NCI-H2029 treated with DMSO at 0.1 percent for 48 hours (cell line): ENCODE data around the gene POTEI.
"Not testable (repeated sequence)": the region's sequence is repeated elsewhere in the genome, so short reads cannot be mapped to it uniquely, and the experiment has no call there.

Source experiments
- DNase-seq: peaks from one replicate; lab custom pipeline; 2025; lab: John Stamatoyannopoulos, UW

The POTEI gene

GRCh38 chr2:130509228-130509627 lies at the start of gene POTEI:
Gene POTEI, minus strand, starts transcription at chr2:130509328. Its CDS starts 93 bp downstream, at chr2:130509235.
- DNase-seq = not testable (repeated sequence)

GRCh38 chr2:130556441-130556840 lies 47.3 kb upstream of the POTEI start:
- not testable (repeated sequence) for DNase-seq

- not testable (repeated sequence) for DNase-seq
Observed at GRCh38 chr2:130554178-130554577, 45.0 kb upstream of the POTEI start.

- DNase-seq = not testable (repeated sequence)
Observed at GRCh38 chr2:130549475-130549874, 40.3 kb upstream of the POTEI start.

- not testable (repeated sequence) for DNase-seq
Observed at GRCh38 chr2:130548418-130548817, 39.3 kb upstream of the POTEI start.

GRCh38 chr2:130544978-130545377 lies 35.9 kb upstream of the POTEI start:
- not testable (repeated sequence) for DNase-seq

- not testable (repeated sequence) for DNase-seq
Observed at GRCh38 chr2:130543785-130544528, 34.8 kb upstream of the POTEI start.

- not testable (repeated sequence) for DNase-seq
Observed at GRCh38 chr2:130542789-130543188, 33.7 kb upstream of the POTEI start.

GRCh38 chr2:130538271-130538670 lies 29.1 kb upstream of the POTEI start:
- DNase-seq = not testable (repeated sequence)

GRCh38 chr2:130536654-130537053 lies 27.5 kb upstream of the POTEI start:
- not testable (repeated sequence) for DNase-seq

- DNase-seq = not testable (repeated sequence)
Observed at GRCh38 chr2:130531672-130532071, 22.5 kb upstream of the POTEI start.

- DNase-seq = not testable (repeated sequence)
Observed at GRCh38 chr2:130531225-130531624, 22.1 kb upstream of the POTEI start.

- not testable (repeated sequence) for DNase-seq
Observed at GRCh38 chr2:130530212-130530611, 21.1 kb upstream of the POTEI start.

GRCh38 chr2:130529545-130529944 lies 20.4 kb upstream of the POTEI start:
- DNase-seq = not testable (repeated sequence)

- not testable (repeated sequence) for DNase-seq
Observed at GRCh38 chr2:130527365-130527967, 18.3 kb upstream of the POTEI start.

- not testable (repeated sequence) for DNase-seq
Observed at GRCh38 chr2:130522390-130522789, 13.3 kb upstream of the POTEI start.

GRCh38 chr2:130520992-130521391 lies 11.9 kb upstream of the POTEI start, which contains the start of gene CFC1B:
Gene CFC1B, plus strand, starts transcription at chr2:130521222. Its CDS starts 263 bp downstream, at chr2:130521485.
- DNase-seq = not testable (repeated sequence)

- DNase-seq = not testable (repeated sequence)
Observed at GRCh38 chr2:130518516-130519106, 9.5 kb upstream of the POTEI start.

- DNase-seq = not testable (repeated sequence)
Observed at GRCh38 chr2:130511747-130512451, 2.8 kb upstream of the POTEI start.

GRCh38 chr2:130510807-130511746 lies 1.9 kb upstream of the POTEI start:
- DNase-seq = not testable (repeated sequence)

- not testable (repeated sequence) for DNase-seq
Observed at GRCh38 chr2:130491073-130491472, 18.1 kb downstream of the POTEI start.
